HepG2 (cell line): Measurements from ENCODE around the gene WNT3A. TPM values are rescaled to one million over a fixed set of nuclear protein-coding genes. Genes with fewer than 3 reads are reported as not detected.

ENCODE experiments used
- FOXA3 ChIP-seq: IDR thresholded peaks from 2 replicates; pipeline ENCODE4 v1.6.1; 2016; ENCODE audit warnings: missing genetic modification reagents, missing compliant biosample characterization
- KMT2A ChIP-seq: sonication (generic); formaldehyde crosslinking; IDR thresholded peaks from 2 replicates; pipeline ENCODE4 v1.4.0; 2020; ENCODE audit warnings: missing genetic modification reagents
- RXRB ChIP-seq: IDR thresholded peaks from 2 replicates; pipeline ENCODE4 v1.6.1; 2016; ENCODE audit warnings: borderline replicate concordance, missing genetic modification reagents, missing compliant biosample characterization
- SALL1 ChIP-seq: sonication (generic); formaldehyde crosslinking; IDR thresholded peaks from 2 replicates; pipeline ENCODE4 v1.8.0; 2022; ENCODE audit warnings: mild to moderate bottlenecking, missing genetic modification reagents
- SOX5 ChIP-seq: IDR thresholded peaks from 2 replicates; pipeline ENCODE4 v1.6.1; 2016; ENCODE audit warnings: borderline replicate concordance
- YY1 ChIP-seq: IDR thresholded peaks from 2 replicates; pipeline ENCODE4 v1.6.1; 2011; ENCODE audit warnings: low read length, low read depth, moderate library complexity, mild to moderate bottlenecking; ENCODE audit not compliant: insufficient read depth, insufficient replicate concordance
- ZNF713 ChIP-seq: sonication (generic); formaldehyde crosslinking; IDR thresholded peaks from 2 replicates; pipeline ENCODE4 v1.4.0; 2020; ENCODE audit warnings: mild to moderate bottlenecking, missing genetic modification reagents
- polyA plus RNA-seq, 8 experiments: library from polyadenylated mRNA; depleted of rRNA in 3 of 8; stranded (reverse) in 7 of 8; unstranded in 1 of 8; fragments of >200 nt; fragmentation: Illumina TruSeq in 4 of 8; extraction: Trizol in 4 of 8; gene quantifications; 2 replicates each; pipeline versions ENCODE4 v1.2.1 to v1.2.3, GENCODE V29; 2011 to 2016; ENCODE audit warnings: low read depth in 4 of 8, missing spikeins in 1 of 8, mixed read lengths in 1 of 8; ENCODE audit not compliant: insufficient read depth in 1 of 8
- total RNA-seq, 5 experiments: library from RNA; depleted of rRNA; stranded (reverse); fragments of >200 nt; fragmentation: Illumina TruSeq; extraction: Trizol; gene quantifications; 2 replicates each; pipeline ENCODE4 v1.2.3, GENCODE V29; 2016; ENCODE audit warnings: low read depth in 1 of 5
- TF ChIP-seq, protein P1 (sequence below): sonication (generic); formaldehyde crosslinking; IDR thresholded peaks from 2 replicates; pipeline ENCODE4 v1.4.0; 2020; ENCODE audit warnings: mild to moderate bottlenecking, missing genetic modification reagents
- TF ChIP-seq, protein P2 (sequence below): sonication (generic); formaldehyde crosslinking; IDR thresholded peaks from 2 replicates; pipeline ENCODE4 v1.4.0; 2020; ENCODE audit warnings: low read depth, missing genetic modification reagents
- TF ChIP-seq, protein P3 (sequence below): sonication (generic); formaldehyde crosslinking; IDR thresholded peaks from 2 replicates; pipeline ENCODE4 v1.4.0; 2020; ENCODE audit warnings: missing genetic modification reagents, mild to moderate bottlenecking, borderline replicate concordance
- TF ChIP-seq, protein P4 (sequence below): sonication (generic); formaldehyde crosslinking; IDR thresholded peaks from 2 replicates; pipeline ENCODE4 v1.4.0; 2020; ENCODE audit warnings: low read depth, mild to moderate bottlenecking, missing genetic modification reagents
- TF ChIP-seq, protein P5 (sequence below): IDR thresholded peaks from 2 replicates; pipeline ENCODE4 v1.6.1; 2016; ENCODE audit warnings: missing genetic modification reagents, missing compliant biosample characterization
- TF ChIP-seq, protein P6 (sequence below): sonication (generic); formaldehyde crosslinking; IDR thresholded peaks from 2 replicates; pipeline ENCODE4 v1.4.0; 2020; ENCODE audit warnings: mild to moderate bottlenecking, missing genetic modification reagents

Gene WNT3A
- total and polyA plus RNA-seq, 2 of the 13 experiments (the other 11 are each of a cell fraction or from before 2014, with no cell fraction given) = not detected

DNA sequence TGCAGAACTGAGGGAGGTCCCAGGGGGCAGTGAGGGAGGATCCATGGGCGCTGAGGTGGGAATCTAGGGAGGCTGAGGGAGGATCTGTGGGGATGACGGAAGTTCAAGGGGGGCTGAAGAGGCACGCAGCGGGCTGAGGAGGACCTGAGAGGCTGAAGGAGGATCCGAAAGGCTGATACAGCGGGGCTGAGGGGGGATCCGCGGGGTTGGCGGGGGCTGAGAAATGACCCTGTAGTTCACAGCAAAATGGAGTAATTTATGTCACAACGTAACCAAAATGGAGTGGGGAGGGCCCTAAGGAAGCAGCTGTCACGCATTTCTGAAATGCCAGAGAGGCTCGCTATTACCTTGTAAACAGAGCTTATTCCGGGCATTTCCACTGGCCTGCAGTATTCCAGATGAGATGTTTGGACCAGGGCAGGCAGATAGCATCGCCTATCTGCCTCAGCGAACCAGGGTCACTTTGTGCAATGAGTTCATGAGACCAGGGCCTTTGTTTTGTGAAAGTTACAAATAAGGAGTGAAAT lies 103.2 kb downstream of the WNT3A start (continued):
- TF ChIP-seq, protein P1, sequence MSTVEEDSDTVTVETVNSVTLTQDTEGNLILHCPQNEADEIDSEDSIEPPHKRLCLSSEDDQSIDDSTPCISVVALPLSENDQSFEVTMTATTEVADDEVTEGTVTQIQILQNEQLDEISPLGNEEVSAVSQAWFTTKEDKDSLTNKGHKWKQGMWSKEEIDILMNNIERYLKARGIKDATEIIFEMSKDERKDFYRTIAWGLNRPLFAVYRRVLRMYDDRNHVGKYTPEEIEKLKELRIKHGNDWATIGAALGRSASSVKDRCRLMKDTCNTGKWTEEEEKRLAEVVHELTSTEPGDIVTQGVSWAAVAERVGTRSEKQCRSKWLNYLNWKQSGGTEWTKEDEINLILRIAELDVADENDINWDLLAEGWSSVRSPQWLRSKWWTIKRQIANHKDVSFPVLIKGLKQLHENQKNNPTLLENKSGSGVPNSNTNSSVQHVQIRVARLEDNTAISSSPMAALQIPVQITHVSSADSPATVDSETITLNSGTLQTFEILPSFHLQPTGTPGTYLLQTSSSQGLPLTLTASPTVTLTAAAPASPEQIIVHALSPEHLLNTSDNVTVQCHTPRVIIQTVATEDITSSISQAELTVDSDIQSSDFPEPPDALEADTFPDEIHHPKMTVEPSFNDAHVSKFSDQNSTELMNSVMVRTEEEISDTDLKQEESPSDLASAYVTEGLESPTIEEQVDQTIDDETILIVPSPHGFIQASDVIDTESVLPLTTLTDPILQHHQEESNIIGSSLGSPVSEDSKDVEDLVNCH (CRISPR knock-in tag) = no peak
- TF ChIP-seq SALL1 (CRISPR knock-in tag) = no peak
- TF ChIP-seq, protein P2, sequence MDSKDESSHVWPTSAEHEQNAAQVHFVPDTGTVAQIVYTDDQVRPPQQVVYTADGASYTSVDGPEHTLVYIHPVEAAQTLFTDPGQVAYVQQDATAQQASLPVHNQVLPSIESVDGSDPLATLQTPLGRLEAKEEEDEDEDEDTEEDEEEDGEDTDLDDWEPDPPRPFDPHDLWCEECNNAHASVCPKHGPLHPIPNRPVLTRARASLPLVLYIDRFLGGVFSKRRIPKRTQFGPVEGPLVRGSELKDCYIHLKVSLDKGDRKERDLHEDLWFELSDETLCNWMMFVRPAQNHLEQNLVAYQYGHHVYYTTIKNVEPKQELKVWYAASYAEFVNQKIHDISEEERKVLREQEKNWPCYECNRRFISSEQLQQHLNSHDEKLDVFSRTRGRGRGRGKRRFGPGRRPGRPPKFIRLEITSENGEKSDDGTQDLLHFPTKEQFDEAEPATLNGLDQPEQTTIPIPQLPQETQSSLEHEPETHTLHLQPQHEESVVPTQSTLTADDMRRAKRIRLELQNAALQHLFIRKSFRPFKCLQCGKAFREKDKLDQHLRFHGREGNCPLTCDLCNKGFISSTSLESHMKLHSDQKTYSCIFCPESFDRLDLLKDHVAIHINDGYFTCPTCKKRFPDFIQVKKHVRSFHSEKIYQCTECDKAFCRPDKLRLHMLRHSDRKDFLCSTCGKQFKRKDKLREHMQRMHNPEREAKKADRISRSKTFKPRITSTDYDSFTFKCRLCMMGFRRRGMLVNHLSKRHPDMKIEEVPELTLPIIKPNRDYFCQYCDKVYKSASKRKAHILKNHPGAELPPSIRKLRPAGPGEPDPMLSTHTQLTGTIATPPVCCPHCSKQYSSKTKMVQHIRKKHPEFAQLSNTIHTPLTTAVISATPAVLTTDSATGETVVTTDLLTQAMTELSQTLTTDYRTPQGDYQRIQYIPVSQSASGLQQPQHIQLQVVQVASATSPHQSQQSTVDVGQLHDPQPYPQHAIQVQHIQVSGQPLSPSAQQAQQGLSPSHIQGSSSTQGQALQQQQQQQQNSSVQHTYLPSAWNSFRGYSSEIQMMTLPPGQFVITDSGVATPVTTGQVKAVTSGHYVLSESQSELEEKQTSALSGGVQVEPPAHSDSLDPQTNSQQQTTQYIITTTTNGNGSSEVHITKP (CRISPR knock-in tag) = no peak; the same call in 1 of the 2 replicates
- TF ChIP-seq, protein P3, sequence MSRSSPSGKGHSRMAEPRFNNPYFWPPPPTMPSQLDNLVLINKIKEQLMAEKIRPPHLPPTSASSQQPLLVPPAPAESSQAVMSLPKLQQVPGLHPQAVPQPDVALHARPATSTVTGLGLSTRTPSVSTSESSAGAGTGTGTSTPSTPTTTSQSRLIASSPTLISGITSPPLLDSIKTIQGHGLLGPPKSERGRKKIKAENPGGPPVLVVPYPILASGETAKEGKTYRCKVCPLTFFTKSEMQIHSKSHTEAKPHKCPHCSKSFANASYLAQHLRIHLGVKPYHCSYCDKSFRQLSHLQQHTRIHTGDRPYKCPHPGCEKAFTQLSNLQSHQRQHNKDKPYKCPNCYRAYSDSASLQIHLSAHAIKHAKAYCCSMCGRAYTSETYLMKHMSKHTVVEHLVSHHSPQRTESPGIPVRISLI = no peak
- peak; percentile 56 for TF ChIP-seq YY1
- TF ChIP-seq KMT2A (CRISPR knock-in tag) = no peak
- peak; percentile 26; the same call in 1 of the 2 replicates for TF ChIP-seq RXRB (CRISPR knock-in tag)
- no peak for TF ChIP-seq ZNF713 (CRISPR knock-in tag)
- TF ChIP-seq, protein P4, sequence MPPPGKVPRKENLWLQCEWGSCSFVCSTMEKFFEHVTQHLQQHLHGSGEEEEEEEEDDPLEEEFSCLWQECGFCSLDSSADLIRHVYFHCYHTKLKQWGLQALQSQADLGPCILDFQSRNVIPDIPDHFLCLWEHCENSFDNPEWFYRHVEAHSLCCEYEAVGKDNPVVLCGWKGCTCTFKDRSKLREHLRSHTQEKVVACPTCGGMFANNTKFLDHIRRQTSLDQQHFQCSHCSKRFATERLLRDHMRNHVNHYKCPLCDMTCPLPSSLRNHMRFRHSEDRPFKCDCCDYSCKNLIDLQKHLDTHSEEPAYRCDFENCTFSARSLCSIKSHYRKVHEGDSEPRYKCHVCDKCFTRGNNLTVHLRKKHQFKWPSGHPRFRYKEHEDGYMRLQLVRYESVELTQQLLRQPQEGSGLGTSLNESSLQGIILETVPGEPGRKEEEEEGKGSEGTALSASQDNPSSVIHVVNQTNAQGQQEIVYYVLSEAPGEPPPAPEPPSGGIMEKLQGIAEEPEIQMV (CRISPR knock-in tag) = no peak
- peak; percentile 59 for TF ChIP-seq SOX5 (CRISPR knock-in tag)
- TF ChIP-seq, protein P5, sequence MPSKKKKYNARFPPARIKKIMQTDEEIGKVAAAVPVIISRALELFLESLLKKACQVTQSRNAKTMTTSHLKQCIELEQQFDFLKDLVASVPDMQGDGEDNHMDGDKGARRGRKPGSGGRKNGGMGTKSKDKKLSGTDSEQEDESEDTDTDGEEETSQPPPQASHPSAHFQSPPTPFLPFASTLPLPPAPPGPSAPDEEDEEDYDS (CRISPR knock-in tag) = peak; percentile 31; the same call in 1 of the 2 replicates
- TF ChIP-seq FOXA3 = peak; percentile 80
- TF ChIP-seq, protein P6, sequence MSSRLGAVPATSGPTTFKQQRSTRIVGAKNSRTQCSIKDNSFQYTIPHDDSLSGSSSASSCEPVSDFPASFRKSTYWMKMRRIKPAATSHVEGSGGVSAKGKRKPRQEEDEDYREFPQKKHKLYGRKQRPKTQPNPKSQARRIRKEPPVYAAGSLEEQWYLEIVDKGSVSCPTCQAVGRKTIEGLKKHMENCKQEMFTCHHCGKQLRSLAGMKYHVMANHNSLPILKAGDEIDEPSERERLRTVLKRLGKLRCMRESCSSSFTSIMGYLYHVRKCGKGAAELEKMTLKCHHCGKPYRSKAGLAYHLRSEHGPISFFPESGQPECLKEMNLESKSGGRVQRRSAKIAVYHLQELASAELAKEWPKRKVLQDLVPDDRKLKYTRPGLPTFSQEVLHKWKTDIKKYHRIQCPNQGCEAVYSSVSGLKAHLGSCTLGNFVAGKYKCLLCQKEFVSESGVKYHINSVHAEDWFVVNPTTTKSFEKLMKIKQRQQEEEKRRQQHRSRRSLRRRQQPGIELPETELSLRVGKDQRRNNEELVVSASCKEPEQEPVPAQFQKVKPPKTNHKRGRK = no peak
